Stimulated activated memory B cell treated with anti-CD40 and anti-IgM and Interleukin-4, amounts not matched to agents 10 μg/mL and 1 μg/mL and 100 μg/mL, for 72 hours (primary cell): ENCODE data around the gene RALGAPB.
"Not testable (repeated sequence)": the region's sequence is repeated elsewhere in the genome, so short reads cannot be mapped to it uniquely, and the experiment has no call there.

ENCODE experiments used
- ATAC-seq: fragments of 150-1000 bp; cut with Tn5 transposase; 2 replicates; pipeline ENCODE4 v1.10.0; 2021
- H3K27ac Mint-ChIP-seq: one replicate; pipeline ENCODE4 v1.8.0; 2022; ENCODE audit warnings: mild to moderate bottlenecking, mixed read lengths
- H3K27me3 Mint-ChIP-seq: one replicate; pipeline ENCODE4 v1.8.0; 2022; ENCODE audit warnings: mixed read lengths
- H3K36me3 Mint-ChIP-seq: one replicate; pipeline ENCODE4 v1.8.0; 2022; ENCODE audit warnings: mixed read lengths
- H3K4me1 Mint-ChIP-seq: one replicate; pipeline ENCODE4 v1.8.0; 2022; ENCODE audit warnings: mixed read lengths
- H3K4me3 Mint-ChIP-seq: one replicate; pipeline ENCODE4 v1.8.0; 2022; ENCODE audit warnings: mild to moderate bottlenecking, moderate library complexity, mixed read lengths
- H3K9me3 Mint-ChIP-seq: one replicate; pipeline ENCODE4 v1.8.0; 2022; ENCODE audit warnings: mixed read lengths

The RALGAPB gene

DNA sequence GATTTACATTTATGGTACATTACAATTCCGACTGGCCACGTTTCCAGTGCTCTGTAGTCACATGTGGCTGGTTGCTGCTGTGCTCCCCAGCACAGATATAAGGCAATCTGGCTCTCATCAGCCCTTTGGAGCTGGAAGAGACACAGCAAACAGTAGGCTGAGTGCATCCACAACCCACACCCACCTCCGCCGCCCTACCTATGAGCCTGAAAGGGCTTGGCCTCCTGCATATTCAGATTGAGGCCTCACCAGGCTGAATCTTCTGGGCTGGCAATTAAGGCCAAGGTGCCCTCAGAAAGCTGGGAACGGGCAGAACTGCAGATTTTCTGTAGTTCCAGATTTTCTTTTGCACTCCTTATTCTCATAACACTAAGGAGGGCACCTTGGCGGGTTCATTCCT, 34.8 kb upstream of the RALGAPB start:
- no peak for ATAC-seq
- Mint-ChIP-seq H3K4me3 (no peak overlapping the region), H3K4me1 (peaks cover 19% of the 10 kb centered on the region), H3K27ac (no peak overlapping the region), H3K27me3 (peaks cover 21% of the 10 kb centered on the region), H3K36me3 (peaks cover 14% of the 10 kb centered on the region), H3K9me3 (no peaks in the 10 kb centered on the region)

DNA sequence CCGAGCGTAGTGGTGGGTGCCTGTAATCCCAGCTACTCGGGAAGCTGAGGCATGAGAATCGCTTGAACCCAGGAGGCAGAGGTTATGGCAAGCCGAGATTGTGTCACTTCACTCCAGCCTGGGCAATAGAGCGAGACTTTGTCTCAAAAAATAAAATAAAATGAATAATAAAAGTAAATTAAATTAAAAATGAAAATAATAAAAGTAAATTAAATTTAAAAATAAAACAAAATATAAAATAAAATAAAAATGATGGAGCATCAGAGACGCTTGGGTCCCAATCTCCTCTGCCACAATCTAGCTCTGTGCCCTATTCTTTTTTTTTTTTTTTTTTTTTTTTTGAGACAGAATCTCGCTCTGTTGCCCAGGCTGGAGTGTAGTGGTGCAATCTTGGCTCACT, 31.5 kb upstream of the RALGAPB start:
- H3K9me3 Mint-ChIP-seq, H3K4me1 Mint-ChIP-seq, H3K27ac Mint-ChIP-seq, ATAC-seq, H3K4me3 Mint-ChIP-seq, H3K36me3 Mint-ChIP-seq: not testable (repeated sequence)
- H3K27me3 Mint-ChIP-seq, result peaks cover 21% of the 10 kb centered on the region

DNA sequence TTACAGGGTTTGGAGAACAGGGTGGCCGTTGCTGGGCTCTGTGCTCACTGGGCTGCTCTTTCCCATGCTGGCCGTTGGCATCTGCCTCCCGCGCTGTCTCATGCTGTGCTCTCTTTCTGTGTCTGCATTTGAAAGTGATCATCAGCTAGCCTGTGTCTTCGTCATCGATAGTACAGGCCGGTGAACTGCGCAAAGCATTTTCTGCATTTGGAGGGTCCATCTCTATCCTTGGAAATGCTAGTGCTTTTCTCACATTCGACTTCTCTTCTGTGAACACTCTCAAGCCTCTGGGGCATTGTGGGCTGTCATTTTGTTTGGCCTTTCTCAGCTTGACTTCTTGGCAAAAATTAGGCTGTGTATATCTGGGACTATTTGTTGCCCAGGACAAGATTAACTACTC, 30.7 kb upstream of the RALGAPB start:
- Mint-ChIP-seq H3K4me1 (no peaks in the 10 kb centered on the region), H3K4me3 (no peak overlapping the region), H3K27me3 (peaks cover 21% of the 10 kb centered on the region), H3K36me3 (no peaks in the 10 kb centered on the region), H3K27ac (no peak overlapping the region), H3K9me3 (no peaks in the 10 kb centered on the region)
- ATAC-seq, result no peak

DNA sequence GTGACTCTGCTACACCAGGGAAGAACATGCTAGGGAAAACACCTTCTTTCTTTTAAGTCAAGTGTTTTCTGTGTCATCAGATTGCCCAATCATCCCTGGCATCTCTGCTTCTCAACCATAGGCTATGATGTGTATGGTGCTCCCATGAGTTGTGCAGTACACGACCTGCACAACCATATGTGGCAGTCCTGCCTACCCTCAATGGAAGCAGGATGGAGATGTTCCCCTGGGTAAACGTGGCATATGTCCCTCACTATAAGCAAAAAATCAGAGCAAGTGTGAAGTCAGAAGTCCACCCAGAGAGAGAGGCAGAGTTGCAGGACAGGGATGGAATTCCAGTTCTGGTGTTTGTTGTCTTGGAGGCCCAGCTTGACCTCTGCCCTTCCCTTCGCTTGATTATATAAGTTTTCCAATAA, 27.3 kb upstream of the RALGAPB start:
- no peak for ATAC-seq
- no peak overlapping the region for H3K27ac Mint-ChIP-seq
- peaks cover 9% of the 10 kb centered on the region for H3K27me3 Mint-ChIP-seq
- no peaks in the 10 kb centered on the region for H3K9me3 Mint-ChIP-seq
- peaks cover 20% of the 10 kb centered on the region for H3K4me1 Mint-ChIP-seq
- H3K4me3 Mint-ChIP-seq, result no peak overlapping the region
- H3K36me3 Mint-ChIP-seq, result peaks cover 14% of the 10 kb centered on the region

DNA sequence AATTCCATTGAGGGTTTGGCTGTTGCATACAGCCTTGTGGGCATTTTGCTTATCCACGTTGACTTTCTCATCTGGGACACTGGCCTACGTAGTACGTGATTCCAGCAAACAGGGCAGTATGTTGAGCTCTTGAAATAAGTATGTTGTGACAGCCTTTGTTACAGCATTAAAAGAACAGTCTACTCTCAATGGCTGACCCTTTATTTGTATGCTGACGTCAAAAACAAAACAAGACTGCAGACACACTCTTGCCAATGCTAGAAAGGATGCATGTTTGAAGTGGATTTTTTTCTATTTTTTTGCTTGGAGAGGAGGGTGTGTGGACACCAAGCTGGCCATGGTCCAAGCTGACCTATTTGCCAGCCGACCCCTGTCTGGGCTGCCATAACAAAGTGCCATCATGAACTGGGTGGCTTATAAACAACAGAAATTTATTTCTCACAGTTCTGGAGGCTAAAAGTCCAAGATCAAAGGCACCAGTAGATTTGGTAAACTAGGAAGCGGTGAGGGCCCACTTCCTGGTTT, 26.7 kb upstream of the RALGAPB start:
- peaks cover 9% of the 10 kb centered on the region for H3K27me3 Mint-ChIP-seq
- peaks cover 20% of the 10 kb centered on the region for H3K4me1 Mint-ChIP-seq
- ATAC-seq, result no peak
- H3K9me3 Mint-ChIP-seq, result no peaks in the 10 kb centered on the region
- peak overlapping the region; percentile 80 for H3K4me3 Mint-ChIP-seq
- H3K27ac Mint-ChIP-seq, result peak overlapping the region; percentile 90
- H3K36me3 Mint-ChIP-seq, result peaks cover 19% of the 10 kb centered on the region

DNA sequence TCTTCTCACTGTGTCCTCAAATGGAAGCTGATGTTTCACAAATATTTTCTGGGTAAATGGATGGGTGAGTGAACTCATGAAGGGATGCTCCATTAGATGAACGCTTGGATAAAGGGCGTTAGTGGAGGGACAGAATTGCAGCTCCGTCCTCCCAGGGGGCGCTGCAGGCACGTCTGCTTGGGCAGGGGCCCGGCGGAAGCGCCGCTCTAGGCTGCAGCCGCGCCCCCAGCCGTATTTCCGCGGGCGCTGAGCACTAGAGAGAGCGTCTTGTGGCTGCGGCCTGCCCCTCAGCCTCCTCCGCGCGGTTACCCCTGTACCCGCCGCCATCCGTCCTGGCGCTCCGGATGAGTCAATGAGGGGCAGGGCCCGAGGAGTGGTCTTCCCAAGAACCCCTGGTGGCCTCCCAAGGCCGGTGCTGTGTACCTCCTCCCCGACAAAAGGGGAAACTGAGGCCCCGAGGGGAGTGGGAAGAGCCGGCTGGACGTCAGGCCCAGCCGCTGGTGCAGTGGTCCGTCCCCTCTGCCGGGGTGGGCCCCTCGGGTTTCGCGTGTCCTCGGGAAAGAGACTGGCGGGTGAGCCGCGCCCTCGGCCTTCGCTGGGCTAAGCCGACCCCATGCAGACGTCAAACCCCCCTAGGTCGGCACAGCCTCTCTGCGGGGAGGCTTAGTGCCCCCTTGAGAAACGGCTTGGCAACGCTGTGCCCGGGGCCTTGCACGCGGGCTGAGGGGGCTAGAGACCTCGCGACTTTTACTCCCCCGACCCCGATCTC, 26.0 kb upstream of the RALGAPB start:
- Mint-ChIP-seq H3K9me3 (no peaks in the 10 kb centered on the region), H3K36me3 (peaks cover 25% of the 10 kb centered on the region), H3K4me3 (peak overlapping the region; percentile 80), H3K27me3 (peaks cover 6% of the 10 kb centered on the region), H3K27ac (peak overlapping the region; percentile 90), H3K4me1 (peaks cover 20% of the 10 kb centered on the region)
- peak; percentile 96 for ATAC-seq

DNA sequence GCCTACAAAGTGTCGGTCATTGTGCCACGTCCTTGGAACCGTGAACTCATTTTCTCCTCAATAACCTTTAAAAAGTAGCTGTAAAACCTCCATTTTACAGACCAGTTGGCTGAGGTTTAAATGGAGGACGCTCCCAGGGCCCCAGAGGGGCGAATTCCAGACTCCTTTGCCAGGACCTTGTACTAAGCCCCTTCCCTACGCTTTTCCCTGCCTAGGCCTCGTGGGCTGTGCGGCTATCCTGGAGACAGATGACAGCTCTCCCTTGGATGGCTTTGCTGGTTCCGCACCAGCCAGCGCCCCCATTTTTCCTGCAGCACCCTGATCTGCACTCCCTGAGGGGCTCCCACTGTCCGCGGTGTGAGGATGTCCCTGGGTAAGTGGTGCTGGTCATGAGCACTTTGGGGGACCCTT, 25.4 kb upstream of the RALGAPB start:
- Mint-ChIP-seq H3K27ac (peak overlapping the region; percentile 90), H3K4me1 (peaks cover 20% of the 10 kb centered on the region), H3K27me3 (peaks cover under 1% of the 10 kb centered on the region), H3K36me3 (peaks cover 29% of the 10 kb centered on the region), H3K9me3 (no peaks in the 10 kb centered on the region), H3K4me3 (peak overlapping the region; percentile 80)
- no peak for ATAC-seq

DNA sequence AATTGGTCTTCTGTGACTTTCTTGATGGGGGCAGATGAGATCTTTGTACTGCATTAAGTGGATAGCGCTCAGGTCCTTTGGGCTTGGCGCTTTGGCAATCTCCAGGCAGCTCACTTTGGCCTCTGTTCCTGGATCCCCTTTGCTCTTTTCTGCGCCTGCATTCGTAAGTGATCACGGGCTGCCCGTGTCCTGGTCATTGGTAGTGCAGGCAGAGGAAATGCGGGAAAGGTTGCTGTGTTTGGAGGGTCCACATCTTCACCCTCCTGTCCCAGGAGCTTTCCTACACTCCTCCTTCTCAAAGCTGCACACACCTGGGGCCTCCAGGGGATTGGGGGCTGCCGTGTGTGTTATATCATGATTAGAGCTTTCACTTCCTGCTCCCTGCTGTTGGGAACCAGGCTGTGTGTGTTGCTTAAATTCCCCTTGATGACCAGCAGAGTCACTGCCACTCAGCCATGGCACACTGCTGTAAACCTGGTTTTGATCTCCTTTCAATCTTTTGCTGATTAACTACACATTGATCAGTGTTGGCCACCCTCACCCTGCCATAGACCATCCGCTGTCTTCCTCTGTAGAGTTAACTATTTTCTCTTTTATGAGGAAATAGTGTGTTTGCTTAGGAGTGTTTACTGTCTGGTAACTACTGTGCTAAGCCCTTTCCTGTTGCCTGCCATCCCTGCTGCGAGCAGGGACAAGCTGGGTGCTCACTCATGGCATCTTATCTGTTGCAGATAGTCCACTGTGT, 24.5 kb upstream of the RALGAPB start:
- Mint-ChIP-seq H3K36me3 (peaks cover 29% of the 10 kb centered on the region), H3K27ac (peak overlapping the region; percentile 90), H3K27me3 (no peaks in the 10 kb centered on the region), H3K9me3 (no peaks in the 10 kb centered on the region), H3K4me1 (peaks cover 22% of the 10 kb centered on the region), H3K4me3 (peak overlapping the region; percentile 80)
- peak; percentile 74 for ATAC-seq

DNA sequence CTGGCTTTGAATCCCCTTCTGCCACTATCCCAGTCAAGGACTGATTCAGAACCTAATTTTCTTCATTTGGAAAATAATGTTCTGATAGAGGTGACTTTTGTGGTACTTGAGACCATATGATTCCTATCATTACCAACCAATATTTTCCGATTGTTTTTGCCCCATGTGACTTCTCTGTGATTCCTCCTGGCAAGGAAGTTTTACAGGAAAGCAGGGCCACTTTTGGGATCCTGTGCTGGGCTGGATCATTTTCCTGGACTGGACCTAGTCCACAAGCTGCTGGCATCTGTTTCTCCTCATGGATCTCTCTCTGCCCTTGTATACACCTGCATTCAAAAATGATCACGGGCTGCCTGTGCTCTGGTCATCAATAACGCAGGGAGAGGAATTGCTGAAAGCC, 23.6 kb upstream of the RALGAPB start:
- ATAC-seq, result no peak
- Mint-ChIP-seq H3K36me3 (peaks cover 29% of the 10 kb centered on the region), H3K4me1 (peaks cover 31% of the 10 kb centered on the region), H3K27me3 (no peaks in the 10 kb centered on the region), H3K9me3 (no peaks in the 10 kb centered on the region), H3K27ac (peak overlapping the region; percentile 0), H3K4me3 (no peak overlapping the region)

DNA sequence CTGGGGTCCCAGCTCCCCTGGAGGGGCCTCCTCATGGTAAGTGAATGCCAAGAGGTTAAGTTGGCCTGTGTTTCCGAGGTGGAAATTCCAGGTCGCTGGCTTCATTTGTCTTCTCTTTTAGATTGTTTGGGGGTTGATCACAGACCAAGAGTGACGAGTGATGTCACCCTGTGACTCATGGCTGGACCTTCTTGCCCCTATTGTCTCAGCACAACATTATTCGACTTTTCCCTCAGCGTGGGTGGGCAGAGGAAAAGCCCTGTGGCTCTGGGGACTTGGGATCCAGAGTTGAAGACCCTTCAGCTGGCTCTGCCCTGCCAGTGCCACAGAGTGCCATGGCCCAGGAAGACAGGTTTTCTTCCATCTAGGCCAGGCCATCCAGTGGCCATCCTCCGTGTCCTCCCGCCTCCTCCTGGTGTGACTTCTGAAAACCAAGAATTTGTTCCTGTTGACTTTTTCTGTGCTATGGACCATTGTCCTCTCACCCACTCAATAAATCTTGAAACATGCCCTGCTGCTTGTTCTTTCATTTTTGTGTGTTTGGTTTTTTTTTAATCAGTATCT, 22.1 kb upstream of the RALGAPB start:
- Mint-ChIP-seq H3K27ac (no peak overlapping the region), H3K4me3 (no peak overlapping the region), H3K9me3 (no peaks in the 10 kb centered on the region), H3K36me3 (peaks cover 29% of the 10 kb centered on the region), H3K27me3 (no peaks in the 10 kb centered on the region), H3K4me1 (peaks cover 31% of the 10 kb centered on the region)
- ATAC-seq, result no peak

DNA sequence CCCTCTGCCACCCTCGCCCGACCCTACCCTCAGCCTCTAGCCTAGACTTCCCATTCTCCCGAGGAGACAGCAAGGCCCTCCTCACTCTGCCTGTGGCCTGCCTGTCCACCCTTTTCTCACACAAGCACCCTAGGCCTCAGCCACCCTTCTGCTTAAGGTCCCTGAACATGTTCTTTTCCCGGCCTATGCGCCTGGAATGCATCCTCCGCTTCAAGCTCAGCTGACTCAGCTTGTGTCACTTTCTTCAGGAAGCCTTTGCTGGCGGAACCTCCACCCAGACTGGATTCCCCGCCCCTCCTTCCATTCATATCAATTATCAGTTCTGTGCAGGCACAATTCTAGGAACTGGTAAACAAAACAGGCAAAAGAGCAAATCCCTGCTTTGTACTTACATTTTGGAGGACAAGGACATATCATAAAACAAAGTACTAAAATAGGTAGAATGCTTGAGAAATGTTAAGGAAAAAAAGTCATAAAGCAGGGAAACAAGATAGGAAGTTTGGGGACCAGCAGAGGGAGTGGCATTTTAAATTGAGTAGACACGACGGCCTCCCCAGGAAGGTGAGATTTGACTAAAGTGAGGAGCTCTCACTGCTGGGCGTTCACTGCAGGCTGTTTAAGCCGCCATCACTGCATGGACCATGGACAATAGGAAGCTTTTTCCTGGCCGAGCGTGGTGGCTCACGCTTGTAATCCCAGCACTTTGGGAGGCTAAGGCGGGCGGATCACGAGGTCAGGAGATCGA, 19.6 kb upstream of the RALGAPB start:
- Mint-ChIP-seq H3K4me1 (peaks cover 20% of the 10 kb centered on the region), H3K36me3 (peaks cover 29% of the 10 kb centered on the region), H3K4me3 (no peak overlapping the region), H3K9me3 (no peaks in the 10 kb centered on the region), H3K27ac (no peak overlapping the region), H3K27me3 (no peaks in the 10 kb centered on the region)
- no peak for ATAC-seq

DNA sequence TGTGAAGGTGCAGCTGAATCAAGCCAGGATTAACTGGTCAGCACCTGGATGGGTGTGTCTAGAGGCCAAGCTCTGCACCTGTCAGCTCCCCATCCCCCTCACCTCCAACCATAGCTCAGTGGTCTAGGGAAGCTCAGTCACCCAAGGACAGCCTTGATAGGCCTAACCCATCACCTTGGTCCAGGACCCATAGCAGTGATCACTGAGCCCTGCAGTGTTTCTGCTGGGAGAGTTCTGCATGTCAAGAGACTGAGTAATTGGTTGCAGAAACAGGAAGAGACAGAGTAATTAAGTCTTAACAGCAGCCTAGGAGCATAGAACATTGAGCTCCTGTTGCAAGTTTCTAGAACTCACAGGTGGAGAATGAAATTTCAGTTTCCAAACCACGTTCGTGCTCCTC, 18.7 kb upstream of the RALGAPB start:
- no peaks in the 10 kb centered on the region for H3K27me3 Mint-ChIP-seq
- H3K4me3 Mint-ChIP-seq, result no peak overlapping the region
- no peak for ATAC-seq
- peaks cover 29% of the 10 kb centered on the region for H3K36me3 Mint-ChIP-seq
- peaks cover 12% of the 10 kb centered on the region for H3K4me1 Mint-ChIP-seq
- no peak overlapping the region for H3K27ac Mint-ChIP-seq
- H3K9me3 Mint-ChIP-seq, result no peaks in the 10 kb centered on the region

DNA sequence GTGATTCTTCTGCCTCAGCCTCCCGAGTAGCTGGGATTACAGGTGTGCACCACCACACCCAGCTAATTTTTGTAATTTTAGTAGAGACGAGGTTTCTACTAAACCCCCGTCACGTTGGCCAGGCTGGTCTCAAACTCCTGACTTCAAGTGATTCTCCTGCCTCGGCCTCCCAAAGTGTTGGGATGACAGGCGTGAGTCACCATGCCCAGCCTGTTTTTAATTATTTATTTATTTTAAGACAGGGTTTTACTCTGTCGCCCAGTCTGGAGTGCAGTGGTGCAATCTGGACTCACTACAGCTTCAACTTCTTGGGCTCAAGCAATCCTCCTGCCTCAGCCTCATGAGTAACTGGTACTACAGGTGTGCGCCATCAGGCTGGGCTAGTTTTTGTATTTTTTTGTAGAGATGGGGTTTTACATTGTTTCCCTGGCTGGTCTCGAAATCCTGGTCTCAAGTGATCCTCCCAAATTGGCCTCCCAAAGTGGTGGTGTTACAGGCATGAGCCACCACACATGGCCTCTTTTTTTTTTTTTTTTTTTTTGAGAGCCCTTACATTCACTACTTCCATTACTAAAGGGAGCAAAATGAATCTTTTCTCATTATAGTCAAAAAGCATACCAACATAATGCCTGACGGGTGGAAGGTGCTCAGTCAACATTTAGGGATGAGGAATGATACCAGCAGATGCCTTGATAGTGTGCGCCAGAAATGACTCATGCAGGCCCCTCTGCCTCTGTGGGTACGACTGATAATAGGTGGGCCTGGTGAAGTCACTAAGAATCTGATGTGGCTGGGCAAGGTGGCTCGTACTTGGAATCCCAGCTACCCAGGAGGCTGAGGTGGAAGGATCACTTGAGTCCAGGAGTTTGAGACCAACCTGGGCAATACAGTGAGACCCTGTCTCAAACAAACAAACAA, 17.8 kb upstream of the RALGAPB start:
- H3K27me3 Mint-ChIP-seq, result no peaks in the 10 kb centered on the region
- no peak overlapping the region for H3K4me3 Mint-ChIP-seq
- H3K27ac Mint-ChIP-seq, result no peak overlapping the region
- H3K4me1 Mint-ChIP-seq, result peaks cover 12% of the 10 kb centered on the region
- no peaks in the 10 kb centered on the region for H3K9me3 Mint-ChIP-seq
- ATAC-seq, result no peak
- peaks cover 22% of the 10 kb centered on the region for H3K36me3 Mint-ChIP-seq

DNA sequence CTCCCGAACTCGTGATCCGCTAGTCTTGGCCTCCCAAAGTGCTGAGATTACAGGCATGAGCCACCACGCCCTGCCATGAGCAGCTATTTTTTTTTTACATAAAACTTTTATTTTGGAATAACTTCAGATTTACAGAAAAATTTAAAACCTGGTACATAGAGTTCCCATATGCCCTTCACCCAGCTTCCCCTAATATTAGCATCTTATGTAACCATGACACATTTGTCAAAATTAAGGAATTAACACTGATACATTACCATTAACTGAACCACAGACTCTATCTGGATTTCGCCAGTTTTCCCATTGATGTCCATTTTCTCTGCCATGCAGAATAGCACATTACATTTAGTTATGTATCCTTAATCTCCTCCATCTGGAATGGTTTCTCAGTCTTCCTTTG, 14.3 kb upstream of the RALGAPB start:
- peaks cover 7% of the 10 kb centered on the region for H3K4me1 Mint-ChIP-seq
- H3K36me3 Mint-ChIP-seq, result no peaks in the 10 kb centered on the region
- H3K27ac Mint-ChIP-seq, result no peak overlapping the region
- H3K27me3 Mint-ChIP-seq, result no peaks in the 10 kb centered on the region
- no peak for ATAC-seq
- no peak overlapping the region for H3K4me3 Mint-ChIP-seq
- no peaks in the 10 kb centered on the region for H3K9me3 Mint-ChIP-seq
